GM12891 (cell line): Measurements from ENCODE around the gene BTG4.

ENCODE experiments used
- DNase-seq: peaks from one replicate; pipeline ENCODE4 v3.0.0; 2011; ENCODE audit warnings: low spot score; ENCODE audit not compliant: insufficient read length
- FAIRE-seq: peaks from 2 replicates; lab custom pipeline; 2011; peaks lifted over from hg19 to GRCh38; lab: Jason Lieb, UNC
- PAX5 ChIP-seq: IDR thresholded peaks from 2 replicates; pipeline ENCODE4 v1.6.1; 2011; ENCODE audit warnings: low read length, moderate library complexity, mild to moderate bottlenecking; ENCODE audit not compliant: insufficient read depth, severe bottlenecking
- POLR2A ChIP-seq: IDR thresholded peaks from 2 replicates; pipeline ENCODE4 v1.6.1; 2011; ENCODE audit warnings: low read depth, low read length, control low read depth
- POLR2AphosphoS5 ChIP-seq: IDR thresholded peaks from 2 replicates; pipeline ENCODE4 v1.6.1; 2011; ENCODE audit warnings: low read depth, low read length, control low read depth
- POU2F2 ChIP-seq: IDR thresholded peaks from 2 replicates; pipeline ENCODE4 v1.6.1; 2011; ENCODE audit warnings: low read depth, mild to moderate bottlenecking, control low read depth, low read length, moderate library complexity
- SPI1 ChIP-seq: IDR thresholded peaks from 2 replicates; pipeline ENCODE4 v1.6.1; 2011; ENCODE audit warnings: low read depth, low read length, control low read depth
- TAF1 ChIP-seq: IDR thresholded peaks from 2 replicates; pipeline ENCODE4 v1.6.1; 2011; ENCODE audit warnings: low read depth, low read length, control low read depth

The BTG4 gene

GRCh38 chr11:111538407-111539114 lies 26.4 kb upstream of the BTG4 start:
- no peak for DNase-seq
- TF ChIP-seq POLR2A, result no peak
- no peak for TF ChIP-seq POU2F2
- no peak for TF ChIP-seq PAX5
- TF ChIP-seq SPI1, result no peak
- no peak for TF ChIP-seq POLR2AphosphoS5
- no peak for TF ChIP-seq TAF1
- FAIRE-seq, result peak; percentile 33

GRCh38 chr11:111537336-111537860 lies 25.2 kb upstream of the BTG4 start:
- FAIRE-seq, result no peak
- TF ChIP-seq SPI1, result no peak
- no peak for TF ChIP-seq PAX5
- DNase-seq, result no peak

DNA sequence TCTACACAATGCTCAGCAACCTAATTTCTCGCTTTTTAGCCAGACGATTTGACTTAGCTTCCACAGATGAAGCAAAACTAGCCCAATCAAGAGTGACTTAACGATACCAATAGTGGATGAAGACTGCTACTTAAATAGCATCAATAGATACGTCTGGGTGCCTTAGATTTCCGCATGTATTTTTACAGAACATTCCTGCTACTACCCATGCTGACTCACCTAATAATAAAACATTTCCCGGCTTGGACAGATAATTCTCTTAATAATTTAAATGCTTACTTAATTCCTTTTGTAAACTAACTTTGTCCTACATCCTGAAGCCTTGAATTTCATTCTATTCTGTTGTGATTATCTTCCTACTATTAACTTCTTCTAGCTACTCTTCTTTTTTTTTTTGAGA lies 23.1 kb upstream of the BTG4 start:
- FAIRE-seq (no peak), DNase-seq (no peak)
- no peak for TF ChIP-seq TAF1
- TF ChIP-seq SPI1, result no peak
- TF ChIP-seq POU2F2, result no peak
- no peak for TF ChIP-seq POLR2A
- TF ChIP-seq PAX5, result no peak
- TF ChIP-seq POLR2AphosphoS5, result no peak

- no peak for FAIRE-seq
- TF ChIP-seq SPI1 (no peak), PAX5 (no peak), POU2F2 (no peak), POLR2A (no peak), POLR2AphosphoS5 (no peak), TAF1 (no peak)
- DNase-seq, result no peak
Measured at GRCh38 chr11:111532365-111532709, 20.2 kb upstream of the BTG4 start.

DNA sequence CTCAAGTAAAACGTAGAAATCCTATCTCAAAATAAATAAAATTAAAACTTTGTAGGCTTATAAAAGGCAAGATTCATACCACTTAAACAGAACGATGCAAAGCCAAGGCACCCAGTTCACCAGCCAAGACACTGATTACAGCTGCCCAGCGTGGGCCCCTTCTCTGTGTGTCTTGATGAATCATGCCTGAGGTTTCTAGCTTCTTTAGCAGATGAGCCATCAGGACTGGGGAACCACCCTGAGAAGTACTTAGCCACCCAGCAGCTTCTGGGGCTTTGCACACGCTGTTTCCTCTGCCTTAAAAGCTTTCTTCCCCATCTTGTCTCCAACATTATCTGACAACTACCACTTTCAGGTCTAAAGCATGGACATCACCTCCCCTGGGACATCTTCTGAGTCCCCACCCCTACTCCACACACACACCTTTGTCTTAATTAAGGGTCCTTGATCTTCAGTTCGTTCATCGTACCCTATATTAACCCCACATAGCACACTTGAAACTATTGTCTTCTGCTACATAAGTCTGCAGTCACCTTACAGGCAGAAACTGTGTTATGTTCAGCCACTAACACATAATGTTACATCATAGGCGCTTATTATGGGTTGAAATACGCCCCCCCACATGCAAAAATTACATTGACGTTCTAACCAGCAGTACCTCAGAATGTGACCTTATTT lies 19.6 kb upstream of the BTG4 start:
- TF ChIP-seq POLR2AphosphoS5 (no peak), SPI1 (no peak), TAF1 (no peak), POU2F2 (no peak), POLR2A (no peak), PAX5 (no peak)
- no peak for DNase-seq
- peak; percentile 38 for FAIRE-seq

- FAIRE-seq (no peak), DNase-seq (no peak)
- TF ChIP-seq POLR2AphosphoS5, result no peak
- TF ChIP-seq POU2F2, result no peak
Measured at GRCh38 chr11:111531136-111531535, 18.9 kb upstream of the BTG4 start.

DNA sequence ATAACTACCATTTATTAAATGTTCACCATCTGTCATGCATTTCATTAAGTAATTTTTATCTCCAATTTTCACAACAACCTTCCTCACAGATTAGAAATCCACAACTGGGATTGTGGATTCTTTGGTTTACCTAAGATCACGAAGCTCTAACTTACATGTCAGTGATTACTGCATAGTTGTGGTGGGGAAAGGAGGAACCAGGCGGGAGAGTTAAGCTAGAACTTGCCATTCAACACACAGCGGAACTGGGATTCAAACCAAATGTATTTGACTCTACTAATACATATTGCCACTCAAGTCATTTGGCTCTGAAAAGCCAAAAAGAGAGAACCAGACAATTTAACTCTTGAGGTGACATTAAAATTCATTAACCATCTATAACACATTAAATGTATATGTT lies 17.9 kb upstream of the BTG4 start:
- TF ChIP-seq POLR2A (no peak), POLR2AphosphoS5 (no peak), PAX5 (no peak), SPI1 (no peak), POU2F2 (no peak), TAF1 (no peak)
- FAIRE-seq (peak; percentile 5), DNase-seq (no peak)

DNA sequence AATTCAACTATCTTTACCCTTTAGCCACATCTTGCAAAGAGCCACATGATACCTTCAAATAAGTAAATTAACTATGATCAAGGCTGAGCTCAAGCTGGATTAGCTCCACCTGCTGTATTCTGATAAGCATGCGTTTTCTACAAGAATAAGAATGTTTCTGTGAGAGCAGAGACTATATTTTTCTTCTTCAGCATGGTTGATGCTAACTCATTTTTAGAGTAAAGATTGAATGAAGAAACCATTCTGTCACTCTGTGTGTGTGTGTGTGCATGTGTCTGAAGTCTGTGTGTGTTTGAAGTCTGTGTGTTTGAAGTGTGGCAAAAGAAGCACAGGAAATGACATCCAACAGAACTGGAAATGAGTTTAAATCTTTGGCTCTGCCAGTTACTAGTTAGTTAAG lies 16.4 kb upstream of the BTG4 start:
- FAIRE-seq (no peak), DNase-seq (no peak)
- TF ChIP-seq SPI1 (no peak), PAX5 (no peak), POU2F2 (no peak), TAF1 (no peak), POLR2AphosphoS5 (no peak)

- DNase-seq, result no peak
- no peak for FAIRE-seq
- no peak for TF ChIP-seq POLR2AphosphoS5
- TF ChIP-seq POLR2A, result no peak
- no peak for TF ChIP-seq PAX5
- no peak for TF ChIP-seq SPI1
Measured at GRCh38 chr11:111527279-111527678, 15.1 kb upstream of the BTG4 start.

- peak; percentile 47 for FAIRE-seq
- TF ChIP-seq TAF1 (no peak), POU2F2 (no peak), POLR2A (no peak), SPI1 (no peak), PAX5 (no peak), POLR2AphosphoS5 (no peak)
- no peak for DNase-seq
Measured at GRCh38 chr11:111526501-111526900, 14.3 kb upstream of the BTG4 start.
